Keratinocyte (primary cell): ENCODE data around the gene MYO16. TPM values are rescaled to one million over a fixed set of nuclear protein-coding genes. Genes with fewer than 3 reads are reported as not detected.
A peak's percentile ranks its signal among the peaks of the same experiment; 100 is the strongest.

Experiments
- DNase-seq: peaks from one replicate; pipeline ENCODE4 v3.0.0-alpha.2; 2011; ENCODE audit warnings: low read depth, missing footprints, low spot score
- FAIRE-seq: peaks from 2 replicates; lab custom pipeline; 2011; peaks lifted over from hg19 to GRCh38; lab: Jason Lieb, UNC
- H2AFZ ChIP-seq: 2 replicates; pipeline ENCODE4 v1.6.0; 2012; ENCODE audit warnings: low read length, control low read depth, inconsistent platforms; ENCODE audit not compliant: control insufficient read depth
- H3K27ac ChIP-seq: 2 replicates; pipeline ENCODE4 v1.5.1; 2011; ENCODE audit warnings: low read length; ENCODE audit not compliant: control insufficient read depth, insufficient read depth
- H3K27me3 ChIP-seq: 3 replicates; pipeline ENCODE4 v1.6.0; 2011; ENCODE audit warnings: low read length; ENCODE audit not compliant: control insufficient read depth, insufficient read depth; ENCODE audit errors: extremely low read depth
- H3K36me3 ChIP-seq, 2 experiments: 2 replicates in 1 of 2; 3 replicates in 1 of 2; pipeline ENCODE4 v1.5.1; 2011; ENCODE audit warnings: low read length in 2 of 2, mild to moderate bottlenecking in 1 of 2; ENCODE audit not compliant: control insufficient read depth in 2 of 2, insufficient read depth in 2 of 2; ENCODE audit errors: extremely low read depth in 1 of 2
- H3K4me1 ChIP-seq: 3 replicates; pipeline ENCODE4 v1.5.1; 2011; ENCODE audit warnings: low read length; ENCODE audit not compliant: control insufficient read depth, insufficient read depth; ENCODE audit errors: extremely low read depth
- H3K4me2 ChIP-seq: 3 replicates; pipeline ENCODE4 v1.6.0; 2011; ENCODE audit warnings: low read depth, low read length; ENCODE audit not compliant: control insufficient read depth, insufficient read depth; ENCODE audit errors: extremely low read depth
- H3K4me3 ChIP-seq, 3 experiments: fragments of 200-600 bp in 1 of 3; sonication (generic) in 1 of 3; 2 replicates in 2 of 3; 3 replicates in 1 of 3; pipeline ENCODE4 v1.5.1; 2011 to 2016; ENCODE audit warnings: low read length in 3 of 3, mild to moderate bottlenecking in 3 of 3, control low read depth in 2 of 3, inconsistent platforms in 1 of 3, low read depth in 1 of 3, mixed read lengths in 1 of 3, mixed run types in 1 of 3, moderate library complexity in 1 of 3; ENCODE audit not compliant: control insufficient read depth in 2 of 3, insufficient read depth in 2 of 3; ENCODE audit errors: extremely low read depth in 1 of 3
- H3K79me2 ChIP-seq: 2 replicates; pipeline ENCODE4 v1.6.0; 2012; ENCODE audit warnings: low read length; ENCODE audit not compliant: control insufficient read depth, insufficient read depth
- H3K9ac ChIP-seq: 3 replicates; pipeline ENCODE4 v1.6.0; 2011; ENCODE audit warnings: low read length; ENCODE audit not compliant: control insufficient read depth, insufficient read depth; ENCODE audit errors: extremely low read depth
- H3K9me1 ChIP-seq: 3 replicates; pipeline ENCODE4 v1.6.0; 2011; ENCODE audit warnings: low read length; ENCODE audit not compliant: control insufficient read depth, insufficient read depth; ENCODE audit errors: extremely low read depth
- H3K9me3 ChIP-seq: 2 replicates; pipeline ENCODE4 v1.5.1; 2012; ENCODE audit warnings: low read depth, low read length; ENCODE audit not compliant: control insufficient read depth
- H4K20me1 ChIP-seq: 3 replicates; pipeline ENCODE4 v1.6.0; 2011; ENCODE audit warnings: low read length; ENCODE audit not compliant: control insufficient read depth, insufficient read depth; ENCODE audit errors: extremely low read depth
- CTCF ChIP-seq, 3 experiments: IDR thresholded peaks in 1 of 3; conservative IDR thresholded peaks in 1 of 3; optimal IDR thresholded peaks in 1 of 3; 2 replicates in 2 of 3; 3 replicates in 1 of 3; pipeline versions ENCODE3 to v1.5.1; 2011; ENCODE audit warnings: low read length in 3 of 3, mild to moderate bottlenecking in 3 of 3, moderate library complexity in 2 of 3, control low read depth in 1 of 3, inconsistent platforms in 1 of 3; ENCODE audit not compliant: insufficient read depth in 2 of 3; ENCODE audit errors: extremely low read depth in 1 of 3
- EZH2 ChIP-seq: IDR thresholded peaks from one replicate; pipeline ENCODE4 v1.6.1; 2012; ENCODE audit warnings: inconsistent platforms, mild to moderate bottlenecking, low read length, moderate library complexity
- dilution Hi-C: fragments of 300-500 bp; cut with MboI; formaldehyde crosslinking; loops from one replicate; pipeline ENCODE4 v1.7.0; 2020; ENCODE audit warnings: low sequenced_read_pairs; ENCODE audit not compliant: extremely low pct_ligation_motif_present
- polyA plus RNA-seq, 5 experiments: library from polyadenylated mRNA; depleted of rRNA in 3 of 5; stranded (reverse) in 3 of 5; stranded (forward) in 1 of 5; unstranded in 1 of 5; fragments of >200 nt; gene quantifications; 1 replicate in 1 of 5; 2 replicates in 3 of 5; 3 replicates in 1 of 5; pipeline versions ENCODE4 v1.2.1 to v1.2.3, GENCODE V29; 2011 to 2012; ENCODE audit warnings: missing spikeins in 2 of 5, low read depth in 1 of 5, low replicate concordance in 1 of 5

MYO16 gene
- polyA plus RNA-seq, 1 donor (not counting 4 experiments of a cell fraction or from before 2014, with no cell fraction given), result 0.08 TPM

GRCh38 chr13:109151255-109151654 lies 521.8 kb downstream of the MYO16 start:
- peak overlapping the region; percentile 79 for H3K27ac ChIP-seq

GRCh38 chr13:109151696-109152095 lies 522.3 kb downstream of the MYO16 start:
- TF ChIP-seq EZH2 (no peak), CTCF (optimal IDR thresholded peaks at IDR 0.05 in 1 of 3, IDR thresholded peaks at IDR 0.05 in 1 of 3, conservative IDR thresholded peaks at IDR 0.05 in 1 of 3; ENCODE audit: extremely low read depth in 1 of 3, insufficient read depth in 2 of 3, low read length in 3 of 3) (no peak)
- DNase-seq, result no peak
- Histone ChIP-seq H3K79me2 (no peaks in the 10 kb centered on the region), H3K27ac (peak overlapping the region; percentile 79), H3K9me3 (no peaks in the 10 kb centered on the region), H3K36me3 (no peaks in the 10 kb centered on the region), H3K9me1 (no peaks in the 10 kb centered on the region), H2AFZ (no peak overlapping the region), H4K20me1 (no peaks in the 10 kb centered on the region), H3K27me3 (no peaks in the 10 kb centered on the region), H3K4me3 (peak overlapping the region in 2 of 3 experiments; percentile 37 to 43), H3K4me2 (peak overlapping the region; percentile 83), H3K4me1 (peaks cover 78% of the 10 kb centered on the region), H3K9ac (peak overlapping the region; percentile 62)
- dilution Hi-C loops, result no loop called here
- no peak for FAIRE-seq

More at GRCh38 chr13:109151255-109151654, 521.8 kb downstream of the MYO16 start:
- Histone ChIP-seq H3K4me3 (peak overlapping the region in 2 of 3 experiments; percentile 37 to 43), H3K4me1 (peaks cover 78% of the 10 kb centered on the region), H3K9me3 (no peaks in the 10 kb centered on the region), H3K9ac (peak overlapping the region; percentile 62), H2AFZ (no peak overlapping the region), H3K9me1 (no peaks in the 10 kb centered on the region), H3K27me3 (no peaks in the 10 kb centered on the region), H3K79me2 (no peaks in the 10 kb centered on the region), H4K20me1 (no peaks in the 10 kb centered on the region), H3K36me3 (no peaks in the 10 kb centered on the region), H3K4me2 (peak overlapping the region; percentile 83)
- no peak for TF ChIP-seq EZH2
- no peak for TF ChIP-seq CTCF (optimal IDR thresholded peaks at IDR 0.05 in 1 of 3, IDR thresholded peaks at IDR 0.05 in 1 of 3, conservative IDR thresholded peaks at IDR 0.05 in 1 of 3; ENCODE audit: extremely low read depth in 1 of 3, insufficient read depth in 2 of 3, low read length in 3 of 3)
- FAIRE-seq, result peak; percentile 90
- no peak for DNase-seq
- dilution Hi-C loops, result no loop called here
